ENCODE results near the gene CCDC33. TPM values are rescaled to one million over a fixed set of nuclear protein-coding genes. Genes with fewer than 3 reads are reported as not detected.

CCDC33 gene
- total RNA-seq, 1 experiment from 2014 or later: not detected

GRCh38 chr15:74257105-74257504, 21.0 kb downstream of the CCDC33 start:
- no peak for DNase-seq (ENCODE audit: extremely low read depth, low read depth)

DNA sequence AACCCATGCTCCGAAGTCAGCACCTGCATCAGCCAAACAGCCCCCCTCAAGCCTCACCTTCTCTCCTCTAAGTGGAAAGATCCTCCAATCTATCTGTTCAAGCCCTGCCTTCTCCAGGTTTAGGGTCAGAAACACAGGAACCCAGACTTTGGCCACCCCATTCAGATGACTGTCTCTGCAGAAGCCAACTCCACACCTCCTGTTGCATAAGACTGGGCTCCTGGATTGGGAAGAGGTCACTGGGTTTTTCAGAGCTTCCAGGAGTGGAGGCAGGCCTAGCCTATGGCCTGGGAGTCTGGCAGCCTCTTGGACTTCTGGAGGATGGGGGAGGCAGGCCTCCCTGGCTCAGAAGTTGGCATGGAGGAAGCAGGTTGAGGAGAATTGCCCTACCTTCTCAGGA, 21.5 kb downstream of the CCDC33 start:
- DNase-seq (ENCODE audit: extremely low read depth, low read depth): no peak

DNA sequence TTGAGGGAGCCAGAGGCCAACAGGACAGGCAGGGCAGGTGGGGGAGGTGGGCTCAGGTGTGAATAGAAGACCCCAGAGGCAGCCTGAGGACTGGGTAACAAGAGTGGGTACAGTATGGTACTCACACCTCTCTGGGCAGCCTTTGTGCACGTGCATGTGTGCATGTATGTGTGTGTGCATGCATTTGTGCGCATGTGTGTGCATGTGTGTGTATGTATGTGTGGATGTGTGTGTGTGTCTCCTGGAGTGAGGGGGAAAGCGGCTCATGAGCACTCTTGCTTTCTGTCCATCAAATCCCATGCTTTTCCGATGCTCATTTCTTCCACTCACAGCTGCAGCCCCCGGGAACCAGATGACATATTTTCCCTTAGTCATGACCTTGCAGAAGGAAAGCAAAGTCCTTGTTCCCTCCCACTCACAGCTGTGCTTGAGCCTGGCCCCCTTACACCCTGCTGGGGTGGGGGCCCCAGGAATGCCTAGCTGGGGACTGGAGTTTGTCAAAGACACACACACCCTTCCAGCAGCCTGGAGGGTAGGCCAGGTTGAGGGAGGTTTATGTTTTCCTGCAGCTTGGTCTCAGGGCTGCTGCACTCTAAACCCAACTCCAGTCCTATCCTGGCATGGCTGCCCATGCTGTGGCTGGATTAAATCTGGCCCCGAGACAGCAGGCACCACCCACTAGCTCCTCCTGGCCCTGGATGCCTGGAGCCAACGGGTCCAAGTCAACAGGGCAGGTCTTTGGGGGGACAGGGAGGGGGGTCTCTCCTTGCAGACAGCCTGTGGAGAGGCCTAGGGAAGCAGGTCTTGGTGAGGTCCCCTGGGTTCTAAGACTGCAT, 22.5 kb downstream of the CCDC33 start:
- DNase-seq (ENCODE audit: extremely low read depth, low read depth): no peak

DNA sequence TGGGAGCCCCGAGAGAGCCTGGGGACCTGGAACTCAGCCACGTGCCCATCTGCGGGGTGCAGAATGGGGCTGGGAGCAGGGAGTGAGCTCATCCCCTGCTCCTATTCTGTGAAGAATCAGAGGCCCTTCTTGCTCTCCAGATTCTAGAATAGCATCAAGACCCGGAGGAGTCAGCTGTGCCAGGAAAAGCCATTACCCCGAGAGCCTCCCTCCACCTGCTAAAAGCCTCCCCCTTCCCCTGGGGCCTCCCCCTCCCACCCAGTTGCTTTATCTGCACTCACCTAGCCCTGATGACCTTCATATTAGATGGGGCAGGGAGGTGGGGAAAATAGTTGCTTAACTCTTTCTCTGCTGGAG, 23.1 kb downstream of the CCDC33 start:
- no peak for DNase-seq (ENCODE audit: extremely low read depth, low read depth)

GRCh38 chr15:74259821-74260607, 23.9 kb downstream of the CCDC33 start:
- no peak for DNase-seq (ENCODE audit: extremely low read depth, low read depth)

DNA sequence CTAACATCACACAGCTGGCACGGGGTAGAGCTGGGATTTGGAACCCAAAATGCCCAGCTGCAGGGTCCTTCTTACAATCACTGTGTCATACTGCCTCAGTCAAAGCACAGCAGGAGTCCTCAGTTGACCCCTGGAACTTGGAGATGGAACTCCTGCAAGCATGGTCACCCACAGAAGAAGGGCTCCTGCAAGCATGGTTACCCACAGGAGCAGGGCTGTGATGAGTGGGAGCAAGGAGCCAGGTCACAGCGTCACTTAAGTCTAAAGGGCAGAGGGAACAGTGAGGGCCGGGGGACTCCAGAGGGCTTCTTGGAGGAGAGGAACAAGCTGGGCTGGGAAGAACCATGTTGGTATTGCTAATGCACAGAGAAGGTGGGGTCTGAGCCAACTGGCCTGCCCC, 24.9 kb downstream of the CCDC33 start:
- DNase-seq (ENCODE audit: extremely low read depth, low read depth): no peak

DNA sequence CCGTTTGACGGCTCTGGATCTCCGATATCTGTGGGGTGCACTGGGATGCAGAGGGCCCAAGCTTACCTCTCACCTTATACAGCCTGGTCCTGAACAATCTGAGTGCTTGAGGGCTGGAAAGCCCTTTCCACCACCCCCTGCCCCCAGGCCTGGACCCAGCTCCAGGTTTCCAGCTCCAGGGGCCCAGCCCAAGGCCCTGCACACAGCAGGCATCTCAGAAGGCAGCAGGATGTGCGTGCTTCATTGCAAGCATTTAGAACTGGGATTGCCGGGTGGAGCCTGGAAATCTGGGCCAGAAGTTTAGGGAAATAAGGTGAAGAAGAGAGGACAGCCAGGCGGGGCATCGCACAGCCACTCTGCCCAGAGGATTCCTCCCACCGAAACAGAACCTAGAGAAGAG, 25.6 kb downstream of the CCDC33 start:
- no peak for DNase-seq (ENCODE audit: extremely low read depth, low read depth)

DNA sequence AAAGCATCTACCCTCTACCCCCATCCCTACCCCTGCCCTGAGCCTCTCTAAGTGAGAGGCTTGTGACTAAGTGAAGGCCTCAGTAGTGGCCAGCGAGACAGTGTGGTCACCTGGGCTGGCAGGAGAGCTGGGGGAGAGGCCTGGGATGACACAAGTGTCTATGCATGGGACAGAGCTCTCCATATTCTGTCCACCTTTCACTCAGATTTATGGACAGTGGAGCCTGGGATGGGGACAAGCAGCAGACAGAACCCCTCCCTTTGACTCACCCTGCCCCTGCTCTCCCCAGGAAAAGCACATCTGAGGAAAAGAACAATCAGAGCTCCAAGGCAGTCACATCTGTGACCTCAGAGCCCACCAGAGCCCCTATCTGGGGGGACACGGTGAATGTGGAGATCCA, 26.0 kb downstream of the CCDC33 start:
- DNase-seq (ENCODE audit: extremely low read depth, low read depth): no peak

- no peak for DNase-seq (ENCODE audit: extremely low read depth, low read depth)
Observed at GRCh38 chr15:74262625-74263024, 26.5 kb downstream of the CCDC33 start.

DNA sequence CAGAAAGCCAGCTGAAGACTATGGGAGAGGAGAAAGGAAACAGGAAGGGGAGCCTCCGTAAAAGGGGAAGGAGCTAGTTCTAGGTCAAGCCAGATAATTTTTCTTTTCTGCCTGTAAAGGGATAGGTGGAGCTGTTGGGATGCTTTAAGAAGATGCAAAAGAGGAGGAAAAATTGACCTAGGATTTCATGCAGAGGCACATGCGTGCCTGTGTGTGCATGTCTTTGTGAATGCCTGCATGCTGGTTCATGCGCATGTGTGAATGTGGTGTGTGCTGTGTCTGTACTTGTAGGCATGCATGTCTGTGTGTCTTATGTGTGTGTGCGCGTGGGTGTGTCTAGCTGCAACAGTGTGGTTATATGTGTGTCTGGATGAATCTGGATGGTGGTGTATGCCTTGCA, 27.3 kb downstream of the CCDC33 start:
- DNase-seq (ENCODE audit: extremely low read depth, low read depth): no peak

DNA sequence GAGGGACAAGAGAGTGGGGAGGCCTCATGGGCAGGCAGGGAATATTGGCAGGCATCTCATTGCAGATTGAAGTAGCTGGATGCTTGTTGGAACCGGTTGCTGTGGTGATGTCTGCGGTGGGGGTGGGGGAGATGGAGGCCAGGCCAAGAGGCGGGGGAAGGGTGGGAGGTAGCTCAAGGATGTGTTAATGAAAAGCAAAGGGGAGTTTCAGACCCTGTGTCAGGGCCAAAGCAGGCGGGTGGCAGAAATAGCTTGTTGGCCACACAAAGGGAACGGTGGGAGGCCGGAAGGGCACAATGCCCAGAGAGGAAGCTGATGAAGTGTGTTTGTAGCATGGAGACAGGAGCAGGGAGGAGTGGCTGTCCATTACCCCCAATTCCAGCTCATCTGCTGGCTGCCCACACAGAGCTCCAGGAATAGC, 28.0 kb downstream of the CCDC33 start:
- no peak for DNase-seq (ENCODE audit: extremely low read depth, low read depth)

DNA sequence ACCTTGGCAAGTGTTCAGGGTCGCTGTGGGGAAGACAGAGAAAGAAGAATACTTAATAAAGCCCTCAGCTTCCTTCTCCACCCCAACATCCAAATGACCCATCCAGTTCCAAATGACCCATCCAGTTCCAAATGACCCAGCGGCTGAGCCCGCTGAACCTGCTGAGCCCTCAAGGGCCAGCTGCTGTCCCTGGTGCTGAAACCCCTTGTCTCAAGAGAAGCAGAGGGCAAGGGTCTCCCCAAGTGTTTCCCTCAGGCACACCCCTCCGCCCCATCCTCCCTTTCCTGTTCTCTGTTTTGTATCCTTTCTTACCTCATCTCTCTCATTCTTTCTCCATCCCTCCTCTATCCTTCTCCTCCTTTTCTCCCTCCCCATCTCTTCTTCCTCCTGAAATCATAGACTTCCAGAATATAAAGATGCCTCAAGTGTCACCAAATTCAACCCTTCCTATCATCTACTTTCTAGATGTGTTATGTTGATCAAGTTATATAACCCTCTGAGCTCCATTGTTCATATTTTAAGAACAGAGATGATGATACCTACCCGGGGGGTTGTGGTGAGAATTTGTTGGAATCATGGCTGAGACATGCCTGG, 29.0 kb downstream of the CCDC33 start:
- peak; percentile 14 for DNase-seq (ENCODE audit: extremely low read depth, low read depth)

DNA sequence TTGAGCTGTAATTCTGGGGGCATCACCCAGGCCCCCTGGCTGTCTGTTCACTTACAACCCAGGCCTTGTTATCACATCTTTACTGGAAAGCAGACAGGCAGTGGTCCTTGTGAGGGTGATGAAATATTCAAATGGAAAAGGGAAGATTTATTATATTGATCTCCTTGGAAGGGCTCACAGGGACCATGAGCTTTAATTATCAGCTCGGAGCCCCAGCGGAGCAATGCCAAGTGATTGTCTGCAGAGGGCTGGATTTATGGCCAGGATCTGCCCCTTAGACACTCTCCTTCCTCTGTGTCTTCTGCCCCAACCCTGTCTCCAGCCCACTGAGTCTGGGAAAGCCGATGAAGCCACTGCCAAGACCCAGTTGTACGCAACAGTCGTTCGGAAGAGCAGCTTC, 31.9 kb downstream of the CCDC33 start:
- DNase-seq (ENCODE audit: extremely low read depth, low read depth): no peak

DNA sequence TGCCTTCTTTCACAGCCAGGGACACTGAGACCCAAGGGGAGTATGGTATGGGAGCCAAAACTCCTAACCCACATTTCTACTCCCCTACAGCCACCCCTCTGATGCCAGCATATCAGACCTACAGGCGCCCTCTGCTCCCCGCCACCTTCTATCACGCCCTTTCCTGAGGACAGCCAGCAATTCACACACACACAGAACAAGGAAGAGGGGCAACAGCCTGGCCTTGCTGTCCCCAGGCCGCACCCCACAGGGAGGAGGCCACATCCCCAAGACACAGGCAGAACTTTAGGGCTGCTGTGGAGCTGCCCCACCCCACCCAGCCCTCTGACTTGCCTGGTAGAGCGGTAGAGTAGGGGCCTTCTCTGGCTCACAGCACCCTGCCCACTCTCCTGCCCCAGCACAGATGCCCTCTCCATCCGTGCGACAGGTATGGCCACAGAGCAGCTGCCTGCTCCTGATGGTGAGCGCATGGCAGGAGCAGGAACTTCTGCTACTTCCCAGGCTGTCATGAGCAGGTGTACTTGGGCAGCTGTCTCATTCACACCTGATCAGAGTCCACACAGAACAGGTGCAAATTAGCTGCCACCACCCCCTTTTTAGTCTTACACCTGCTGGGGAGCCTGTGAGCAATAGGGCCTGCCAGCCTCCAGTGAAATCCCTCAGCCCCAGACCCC, 33.4 kb downstream of the CCDC33 start:
- DNase-seq (ENCODE audit: extremely low read depth, low read depth): no peak

DNA sequence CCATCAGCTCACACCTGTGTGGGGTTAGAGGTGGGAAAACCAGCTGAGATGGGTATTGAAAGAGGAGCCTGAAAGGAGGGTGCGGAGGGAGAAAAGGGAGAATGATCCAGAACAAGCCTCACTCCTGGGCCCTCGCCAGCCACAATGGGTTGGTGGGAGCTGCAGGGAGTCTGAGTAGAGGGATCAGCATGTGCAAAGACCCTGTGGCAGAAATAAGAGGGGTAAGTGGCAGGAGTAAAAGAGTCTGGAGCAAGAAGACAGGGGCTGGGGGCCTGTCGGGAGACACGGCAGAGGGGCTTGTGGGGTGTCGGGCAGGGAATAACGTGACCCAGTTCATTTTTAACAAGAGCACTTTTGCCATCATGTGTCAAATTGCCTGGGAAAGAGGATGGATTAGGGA, 34.0 kb downstream of the CCDC33 start:
- DNase-seq (ENCODE audit: extremely low read depth, low read depth): no peak

GRCh38 chr15:74270854-74271520, 34.9 kb downstream of the CCDC33 start:
- no peak for DNase-seq (ENCODE audit: extremely low read depth, low read depth)

GRCh38 chr15:74272812-74273211, 36.7 kb downstream of the CCDC33 start:
- DNase-seq (ENCODE audit: extremely low read depth, low read depth): no peak

GRCh38 chr15:74274470-74275038, 38.4 kb downstream of the CCDC33 start:
- no peak for DNase-seq (ENCODE audit: extremely low read depth, low read depth)

DNA sequence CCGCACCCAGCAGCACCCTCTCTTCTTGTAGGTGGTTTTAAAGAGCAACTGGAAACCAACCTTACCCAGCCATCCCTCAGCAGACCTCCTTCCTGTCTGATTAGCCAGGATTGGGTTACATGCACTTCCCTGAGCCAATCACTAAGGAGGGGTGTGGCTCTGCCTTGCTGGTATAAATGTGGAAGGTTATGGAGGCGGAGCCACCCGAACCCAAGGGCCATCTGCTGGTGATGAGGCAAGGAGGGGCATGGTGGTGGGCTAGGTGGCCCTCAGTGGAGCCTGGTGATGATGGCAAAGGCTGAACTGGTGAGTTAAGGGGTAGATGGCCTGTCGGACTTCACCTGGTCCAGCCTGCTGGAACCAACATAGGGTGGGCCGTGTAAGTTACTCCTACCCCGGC, 39.8 kb downstream of the CCDC33 start:
- DNase-seq (ENCODE audit: extremely low read depth, low read depth): no peak

- DNase-seq (ENCODE audit: extremely low read depth, low read depth): no peak
Observed at GRCh38 chr15:74276560-74276959, 40.4 kb downstream of the CCDC33 start.
